Body of pancreas (tissue), 4 donors: Measurements from ENCODE around the gene RPS6KA2.

Experiments used
- CTCF ChIP-seq, 7 experiments: fragments of 450-650 bp in 4 of 7; fragments of 200-600 bp in 3 of 7; sonication (generic) in 3 of 7; IDR thresholded peaks; one replicate each; pipeline ENCODE4 v1.5.1; 2016 to 2019; ENCODE audit warnings: antibody characterized with exemption in 7 of 7
- POLR2A ChIP-seq, 3 donors: fragments of 450-650 bp; IDR thresholded peaks; one replicate each; pipeline ENCODE4 v1.6.1; 2016; ENCODE audit warnings: antibody characterized with exemption in 3 of 3, mild to moderate bottlenecking in 2 of 3

GRCh38 chr6:166448432-166448831 lies 178.6 kb downstream of the RPS6KA2 start:
- TF ChIP-seq CTCF (IDR thresholded peaks at IDR 0.05): no peak
- TF ChIP-seq POLR2A (IDR thresholded peaks at IDR 0.05): no peak
